ENCODE data around the gene TMEM18. TPM values are rescaled to one million over a fixed set of nuclear protein-coding genes. Genes with fewer than 3 reads are reported as not detected.

The TMEM18 gene
- polyA plus RNA-seq, 1 of the 3 experiments (the other 2 are of a cell fraction), result 29.3 TPM

- TF ChIP-seq, protein P1, sequence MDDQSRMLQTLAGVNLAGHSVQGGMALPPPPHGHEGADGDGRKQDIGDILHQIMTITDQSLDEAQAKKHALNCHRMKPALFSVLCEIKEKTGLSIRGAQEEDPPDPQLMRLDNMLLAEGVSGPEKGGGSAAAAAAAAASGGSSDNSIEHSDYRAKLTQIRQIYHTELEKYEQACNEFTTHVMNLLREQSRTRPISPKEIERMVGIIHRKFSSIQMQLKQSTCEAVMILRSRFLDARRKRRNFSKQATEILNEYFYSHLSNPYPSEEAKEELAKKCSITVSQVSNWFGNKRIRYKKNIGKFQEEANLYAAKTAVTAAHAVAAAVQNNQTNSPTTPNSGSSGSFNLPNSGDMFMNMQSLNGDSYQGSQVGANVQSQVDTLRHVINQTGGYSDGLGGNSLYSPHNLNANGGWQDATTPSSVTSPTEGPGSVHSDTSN (IDR thresholded peaks at IDR 0.05), result no peak
- TF ChIP-seq POLR2AphosphoS5 (IDR thresholded peaks at IDR 0.05; ENCODE audit: low read depth, low read length) (no peak), MEF2A (IDR thresholded peaks at IDR 0.05; ENCODE audit: borderline replicate concordance, low read depth) (no peak), FOSL2 (IDR thresholded peaks at IDR 0.05; ENCODE audit: borderline replicate concordance, low read depth) (no peak), YY1 (IDR thresholded peaks at IDR 0.05; ENCODE audit: low read depth) (no peak), RXRA (IDR thresholded peaks at IDR 0.05; ENCODE audit: borderline replicate concordance, low read depth) (no peak), TEAD4 (IDR thresholded peaks at IDR 0.05; ENCODE audit: borderline replicate concordance, insufficient read depth) (no peak), REST (IDR thresholded peaks at IDR 0.05; ENCODE audit: low read depth, low read length) (no peak), TCF12 (IDR thresholded peaks at IDR 0.05) (no peak), GABPA (IDR thresholded peaks at IDR 0.05; ENCODE audit: low read depth) (no peak), SMC3 (IDR thresholded peaks at IDR 0.05; ENCODE audit: low read depth, low read length) (no peak), ZBTB33 (IDR thresholded peaks at IDR 0.05; ENCODE audit: borderline replicate concordance, low read depth) (no peak), MXI1 (IDR thresholded peaks at IDR 0.05; ENCODE audit: low read depth, low read length) (no peak), GATA2 (CRISPR knock-in tag; IDR thresholded peaks at IDR 0.05) (no peak), FOXJ3 (CRISPR knock-in tag; IDR thresholded peaks at IDR 0.05) (no peak), NRF1 (IDR thresholded peaks at IDR 0.05; ENCODE audit: low read depth, low read length) (no peak), ELF1 (IDR thresholded peaks at IDR 0.05) (no peak), SIN3A (IDR thresholded peaks at IDR 0.05; ENCODE audit: borderline replicate concordance, low read depth, low read length) (no peak), EP300 (IDR thresholded peaks at IDR 0.05; ENCODE audit: borderline replicate concordance in 1 of 2, low read depth in 1 of 2, low read length in 1 of 2) (no peak), JUND (IDR thresholded peaks at IDR 0.05) (no peak)
- ChIA-PET CTCF (interaction anchor here (1.4 kb wide), 1 partner anchor 36 kb away, joined by 3 read pairs; no protein-coding TSS in a partner anchor), POLR2A (no interaction called here)
- Histone ChIP-seq H3K4me2 (no peak overlapping the region), H3K9me3 (no peaks in the 10 kb centered on the region), H3K9me2 (no peaks in the 10 kb centered on the region), H3F3A (replicated peaks; ENCODE audit: insufficient read depth) (peaks cover 34% of the 10 kb centered on the region), H3K27ac (ENCODE audit: low read depth in 2 of 2, low read length in 1 of 2) (no peak overlapping the region), H3K4me1 (ENCODE audit: control insufficient read depth in 1 of 2, insufficient read depth in 2 of 2, low read depth in 1 of 2, low read length in 1 of 2) (peaks cover 21 to 24% of the 10 kb centered on the region in 2 experiments), H4K20me1 (ENCODE audit: insufficient read depth) (peaks cover 24% of the 10 kb centered on the region), H3K4me3 (ENCODE audit: low read depth in 2 of 2, low read length in 1 of 2) (no peak overlapping the region), H3K27me3 (ENCODE audit: insufficient read depth) (no peaks in the 10 kb centered on the region), H3K36me3 (replicated peaks in 1 of 2; ENCODE audit: control insufficient read depth in 1 of 2, insufficient read depth in 2 of 2, low read length in 1 of 2) (peaks cover 36 to 74% of the 10 kb centered on the region in 2 experiments), H2AFZ (ENCODE audit: low read depth) (no peak overlapping the region), H3K79me2 (ENCODE audit: insufficient read depth) (peaks cover 39% of the 10 kb centered on the region), H3K9ac (no peak overlapping the region)
- no peak for DNase-seq
- 94% methylated on average over 7 of the region's 9 CpGs for WGBS (ENCODE audit: low lambda C conversion rate)
These were observed 6.1 kb downstream of the TMEM18 start for GRCh38 chr2:671072-671471.

Data from SK-N-SH (cell line).